ENCODE results near the gene AKR1B1. TPM values are rescaled to one million over a fixed set of nuclear protein-coding genes. Genes with fewer than 3 reads are reported as not detected.

Gene AKR1B1
- polyA plus RNA-seq, 2 of the 4 experiments (the other 2 are of a cell fraction) = 1,636 to 6,205 TPM

GRCh38 chr7:134433430-134433829 is 25.5 kb downstream of the AKR1B1 start:
- DNase-seq (ENCODE audit: low read depth in 1 of 2, low spot score in 1 of 2) (no peak), FAIRE-seq (no peak), ATAC-seq (no peak)
- ChIA-PET POLR2A (interaction anchor here (0.7 to 2.1 kb wide), 8 partner anchors 10 to 213 kb away, joined by 3 to 19 read pairs (median 8); partner anchors contain the start of genes AKR1B1 and BPGM), CTCF (interaction anchor here (0.5 to 11.5 kb wide), 75 partner anchors 12 to 518 kb away, joined by 3 to 566 read pairs (median 8); partner anchors contain the start of genes AKR1B1, AKR1B10, AKR1B15 and BPGM)
- Histone ChIP-seq H3K4me1 (peaks cover 30% of the 10 kb centered on the region), H3K9me3 (peaks cover 7% of the 10 kb centered on the region; the same call in 2 of the 3 replicates), H3K27ac (peak overlapping the region; percentile 79 to 88), H3K4me3 (no peak overlapping the region), H3K4me2 (peak overlapping the region; percentile 89)
- WGBS (ENCODE audit: missing lambda C conversion rate) = 86% methylated on average over 4 of the region's 4 CpGs
- no peak for TF ChIP-seq SREBF2 (IDR thresholded peaks at IDR 0.05)
- no peak for TF ChIP-seq USF2 (IDR thresholded peaks at IDR 0.05)
- TF ChIP-seq CBX2 (IDR thresholded peaks at IDR 0.05; ENCODE audit: borderline replicate concordance, low read depth) = no peak
- TF ChIP-seq CEBPB (IDR thresholded peaks at IDR 0.05) = no peak
- no peak for TF ChIP-seq CBX8 (IDR thresholded peaks at IDR 0.05)
- TF ChIP-seq BCL3 (IDR thresholded peaks at IDR 0.05) = no peak
- TF ChIP-seq MAFK (IDR thresholded peaks at IDR 0.05; ENCODE audit: partially characterized antibody) = no peak
- TF ChIP-seq PBX3 (IDR thresholded peaks at IDR 0.05) = no peak
- TF ChIP-seq NPAS2 (CRISPR knock-in tag; IDR thresholded peaks at IDR 0.05; ENCODE audit: borderline replicate concordance) = no peak
- TF ChIP-seq CTCF (IDR thresholded peaks at IDR 0.05) = no peak
- no peak for TF ChIP-seq POLR2A (IDR thresholded peaks at IDR 0.05; ENCODE audit: low read length)

GRCh38 chr7:134432296-134433152 is 26.4 kb downstream of the AKR1B1 start:
- peak overlapping the region; percentile 89 for H3K4me2 ChIP-seq
- H3K4me3 ChIP-seq = peak overlapping the region; percentile 46
- ChIA-PET POLR2A (interaction anchor here (0.6 to 2.1 kb wide), 29 partner anchors 8 to 416 kb away, joined by 3 to 23 read pairs (median 5); partner anchors contain the start of genes AKR1B1, AKR1B10, AKR1B15 and BPGM), CTCF (interaction anchor here (0.6 to 11.5 kb wide), 113 partner anchors 11 to 519 kb away, joined by 3 to 566 read pairs (median 5); partner anchors contain the start of genes AKR1B1, AKR1B10, AKR1B15 and BPGM)
- ATAC-seq (peak; percentile 92 to 96), DNase-seq (ENCODE audit: low read depth in 1 of 2, low spot score in 1 of 2) (peak; percentile 99 to 100), FAIRE-seq (peak; percentile 99)
- peak overlapping the region; percentile 79 to 88 for H3K27ac ChIP-seq
- peaks cover 6% of the 10 kb centered on the region; the same call in 2 of the 3 replicates for H3K9me3 ChIP-seq
- WGBS (ENCODE audit: missing lambda C conversion rate) = 3% methylated on average over 31 of the region's 31 CpGs
- H3K4me1 ChIP-seq = peaks cover 30% of the 10 kb centered on the region
- peak; percentile 85; the same call in 1 of the 2 replicates for TF ChIP-seq KDM5A (IDR thresholded peaks at IDR 0.05)
- no peak for TF ChIP-seq RNF2 (IDR thresholded peaks at IDR 0.05; ENCODE audit: borderline replicate concordance, low read depth)
- TF ChIP-seq HMGXB4 (CRISPR knock-in tag; IDR thresholded peaks at IDR 0.05; ENCODE audit: borderline replicate concordance) = no peak
- no peak for TF ChIP-seq SREBF2 (IDR thresholded peaks at IDR 0.05)
- no peak for TF ChIP-seq NR3C1 (IDR thresholded peaks at IDR 0.05)
- no peak for TF ChIP-seq CHD4 (IDR thresholded peaks at IDR 0.05; ENCODE audit: borderline replicate concordance)
- TF ChIP-seq ESRRA (IDR thresholded peaks at IDR 0.05; ENCODE audit: borderline replicate concordance, low read length) = peak; percentile 8; the same call in 1 of the 2 replicates
- no peak for TF ChIP-seq GATA3 (IDR thresholded peaks at IDR 0.05; ENCODE audit: borderline replicate concordance)
- no peak for TF ChIP-seq EP300 (IDR thresholded peaks at IDR 0.05)
- TF ChIP-seq CBX2 (IDR thresholded peaks at IDR 0.05; ENCODE audit: borderline replicate concordance, low read depth) = no peak
- TF ChIP-seq FOSB (CRISPR knock-in tag; IDR thresholded peaks at IDR 0.05) = no peak
- TF ChIP-seq ZNF302 (CRISPR knock-in tag; IDR thresholded peaks at IDR 0.05) = no peak
- peak; percentile 11; the same call in 1 of the 2 replicates for TF ChIP-seq PHF8 (IDR thresholded peaks at IDR 0.05; ENCODE audit: borderline replicate concordance, low read depth)
- peak; percentile 100 for TF ChIP-seq SMC3 (IDR thresholded peaks at IDR 0.05)
- TF ChIP-seq TP53 (CRISPR knock-in tag; IDR thresholded peaks at IDR 0.05) = no peak
- 0 out of 2 replicates have a peak, but pooled peaks have one; percentile 38 for TF ChIP-seq HOXB13 (CRISPR knock-in tag; IDR thresholded peaks at IDR 0.05; ENCODE audit: low read depth)
- TF ChIP-seq BCL3 (IDR thresholded peaks at IDR 0.05) = peak; percentile 69; the same call in 2 of the 3 replicates
- no peak for TF ChIP-seq RARB (CRISPR knock-in tag; IDR thresholded peaks at IDR 0.05)
- TF ChIP-seq MYC (IDR thresholded peaks at IDR 0.05; ENCODE audit: borderline replicate concordance, low read length) = no peak

Data from A549 (cell line).